Breast epithelium (tissue), 3 donors: ENCODE data around the gene TMEM30B.

Source experiments
- POLR2A ChIP-seq: fragments of 450-650 bp; IDR thresholded peaks from one replicate; pipeline ENCODE4 v1.6.1; 2016; ENCODE audit warnings: antibody characterized with exemption, mild to moderate bottlenecking, moderate library complexity
- TF ChIP-seq, protein P1 (sequence below), 3 donors: fragments of 450-650 bp; IDR thresholded peaks; one replicate each; pipeline ENCODE4 v1.5.1; 2016 to 2017; ENCODE audit warnings: antibody characterized with exemption in 3 of 3, mild to moderate bottlenecking in 3 of 3, moderate library complexity in 3 of 3

GRCh38 chr14:61255968-61256367 lies 25.2 kb downstream of the TMEM30B start:
- no peak for TF ChIP-seq POLR2A
- TF ChIP-seq, protein P1, sequence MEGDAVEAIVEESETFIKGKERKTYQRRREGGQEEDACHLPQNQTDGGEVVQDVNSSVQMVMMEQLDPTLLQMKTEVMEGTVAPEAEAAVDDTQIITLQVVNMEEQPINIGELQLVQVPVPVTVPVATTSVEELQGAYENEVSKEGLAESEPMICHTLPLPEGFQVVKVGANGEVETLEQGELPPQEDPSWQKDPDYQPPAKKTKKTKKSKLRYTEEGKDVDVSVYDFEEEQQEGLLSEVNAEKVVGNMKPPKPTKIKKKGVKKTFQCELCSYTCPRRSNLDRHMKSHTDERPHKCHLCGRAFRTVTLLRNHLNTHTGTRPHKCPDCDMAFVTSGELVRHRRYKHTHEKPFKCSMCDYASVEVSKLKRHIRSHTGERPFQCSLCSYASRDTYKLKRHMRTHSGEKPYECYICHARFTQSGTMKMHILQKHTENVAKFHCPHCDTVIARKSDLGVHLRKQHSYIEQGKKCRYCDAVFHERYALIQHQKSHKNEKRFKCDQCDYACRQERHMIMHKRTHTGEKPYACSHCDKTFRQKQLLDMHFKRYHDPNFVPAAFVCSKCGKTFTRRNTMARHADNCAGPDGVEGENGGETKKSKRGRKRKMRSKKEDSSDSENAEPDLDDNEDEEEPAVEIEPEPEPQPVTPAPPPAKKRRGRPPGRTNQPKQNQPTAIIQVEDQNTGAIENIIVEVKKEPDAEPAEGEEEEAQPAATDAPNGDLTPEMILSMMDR (IDR thresholded peaks at IDR 0.05): no peak
